Middle frontal gyrus (tissue), 1 donor: ENCODE results near the gene IRF2BPL.

Experiments used
- DNase-seq: peaks from one replicate; pipeline ENCODE4 v3.0.0-alpha.2; 2015; ENCODE audit warnings: low spot score; ENCODE audit errors: extremely low spot score

The IRF2BPL gene

DNA sequence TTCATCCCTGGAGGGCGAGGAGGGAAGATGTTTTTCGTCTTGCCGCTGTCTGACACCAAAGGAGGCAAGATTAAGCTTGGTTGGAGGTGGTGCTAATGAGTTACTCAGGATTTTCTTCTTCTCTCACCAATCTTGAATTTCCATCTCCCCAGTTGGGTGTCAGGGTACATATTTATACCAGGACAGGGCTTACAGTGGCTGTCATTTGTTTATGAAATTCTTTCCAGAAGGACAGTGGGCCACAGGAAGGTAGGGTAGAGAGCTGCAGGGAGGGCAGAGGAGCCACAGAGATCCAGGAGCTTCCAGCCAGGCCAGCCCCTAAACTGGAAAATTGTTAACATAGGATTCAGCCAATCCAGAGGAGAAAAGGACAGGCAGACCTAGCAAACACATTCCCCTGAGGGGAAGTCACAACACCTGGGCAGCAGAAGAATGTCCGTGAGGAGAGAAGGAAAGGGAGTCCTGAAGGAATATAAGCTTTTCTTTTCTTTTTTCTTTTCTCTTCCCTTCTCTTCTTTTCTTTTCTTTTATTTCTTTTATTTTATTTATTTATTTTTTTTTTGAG, 40.5 kb downstream of the IRF2BPL start:
- DNase-seq = no peak

DNA sequence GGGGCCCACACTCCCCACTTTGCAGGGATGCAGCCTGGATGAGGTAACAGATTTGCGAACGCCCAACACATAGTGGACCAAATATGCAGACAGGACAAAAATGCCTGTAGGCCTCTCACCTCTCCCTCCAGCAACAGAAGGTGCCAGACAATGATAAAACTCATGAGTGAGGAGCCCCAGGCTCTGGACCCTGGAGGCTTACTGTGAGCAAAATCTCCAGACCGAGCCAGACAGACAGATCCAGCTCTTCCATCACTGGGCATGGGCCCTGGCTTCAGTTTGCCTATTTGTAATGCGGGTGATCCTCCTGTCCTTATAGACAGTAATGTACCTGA, 42.3 kb downstream of the IRF2BPL start:
- no peak for DNase-seq

DNA sequence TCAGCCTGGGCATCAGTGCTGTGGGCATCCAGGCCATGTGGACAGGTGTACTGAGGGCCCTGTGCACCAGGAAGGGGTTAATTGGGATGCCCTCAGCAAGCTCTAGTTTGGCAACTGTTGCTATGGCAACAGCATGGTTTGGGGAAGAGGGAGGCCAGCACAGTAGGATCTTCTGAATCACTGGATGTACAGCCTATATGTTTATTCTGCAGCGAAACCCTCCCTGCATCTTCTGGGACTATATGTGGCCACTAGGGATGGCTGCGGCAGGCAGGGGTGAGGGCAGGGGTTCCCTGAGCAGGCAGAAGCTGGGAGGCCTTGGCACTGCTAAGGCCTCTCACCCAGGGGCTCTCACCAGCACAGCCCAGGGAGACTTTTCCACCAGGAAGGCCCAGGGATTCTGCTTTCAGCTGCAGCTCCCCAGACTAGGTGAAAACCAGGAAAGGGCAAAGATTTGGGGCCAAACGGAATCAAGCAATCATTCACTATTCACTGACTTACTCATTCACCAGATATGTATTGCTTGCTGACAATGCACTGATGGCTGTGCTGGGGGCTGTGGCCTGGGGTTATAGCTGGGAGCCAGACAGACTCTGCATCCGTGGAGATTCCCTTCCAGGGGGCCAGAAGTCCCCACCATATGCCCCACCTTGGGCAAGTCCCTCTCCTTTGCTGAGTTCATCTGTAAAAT, 42.8 kb downstream of the IRF2BPL start:
- DNase-seq = no peak

DNA sequence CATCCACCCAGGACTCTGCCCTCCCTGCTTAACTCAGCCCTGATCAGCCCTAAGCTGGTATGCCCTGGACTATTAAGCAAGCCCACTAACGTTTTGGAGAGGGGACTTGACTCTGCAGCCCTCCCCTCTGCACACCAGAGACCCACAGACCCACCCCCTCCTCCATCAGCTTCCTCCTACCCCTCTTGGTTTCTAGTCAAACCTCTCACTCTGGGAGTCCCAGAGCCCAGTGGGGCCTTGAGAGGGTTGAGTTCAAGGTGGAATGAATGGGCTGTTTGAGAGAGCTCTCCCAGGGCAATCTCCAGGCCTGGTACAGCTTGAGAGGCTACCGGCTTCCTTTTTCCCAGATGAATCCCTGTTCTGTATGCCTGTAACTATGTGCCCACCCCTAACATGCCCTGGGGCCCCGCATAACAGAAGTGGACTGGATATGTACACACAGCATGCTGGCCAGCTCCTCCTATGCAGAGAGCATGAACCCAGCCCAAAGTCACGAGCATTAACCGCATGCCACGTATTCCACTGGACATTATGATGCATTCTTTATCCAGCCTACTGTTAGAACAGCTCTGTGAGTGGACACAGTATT, 43.6 kb downstream of the IRF2BPL start:
- no peak for DNase-seq

DNA sequence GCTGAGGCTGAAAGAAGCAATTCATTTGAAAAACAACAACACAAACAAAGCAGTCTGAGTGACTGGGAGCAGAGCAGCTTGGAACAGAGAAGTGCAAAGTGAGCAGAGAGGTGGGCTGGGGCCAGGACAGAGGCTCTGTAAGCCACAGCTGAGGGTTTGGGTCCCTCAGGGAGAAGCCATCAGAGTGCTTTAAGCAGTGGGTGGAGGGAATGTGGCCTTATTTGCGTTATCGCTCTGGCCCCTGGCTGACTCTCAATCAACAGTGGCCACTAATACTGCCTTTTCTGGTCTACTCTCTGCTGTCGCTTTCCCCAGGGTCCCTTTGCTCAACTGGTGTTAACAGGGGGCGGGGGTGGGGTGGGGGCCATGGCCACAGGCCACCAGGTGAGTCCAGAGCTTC, 44.2 kb downstream of the IRF2BPL start:
- no peak for DNase-seq

DNA sequence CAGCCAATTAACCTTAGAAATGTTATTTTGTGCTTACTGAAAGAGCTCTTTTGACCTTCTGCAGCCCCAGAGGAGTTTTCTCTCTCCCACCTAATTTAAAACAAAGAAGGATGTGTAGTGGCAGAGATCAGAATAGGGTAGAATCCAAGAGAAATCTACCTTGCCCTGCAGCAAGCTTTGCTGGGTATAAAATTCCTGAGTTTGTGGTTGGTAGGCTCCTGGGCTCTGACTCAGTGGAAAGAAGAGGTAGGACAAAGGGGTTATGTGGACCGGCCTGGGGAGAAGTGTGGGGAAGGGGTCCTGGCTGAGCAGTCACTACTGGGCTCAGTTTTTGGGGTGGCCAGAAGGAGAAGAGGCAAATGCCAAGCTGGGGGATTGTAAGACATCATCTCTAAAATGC, 46.8 kb downstream of the IRF2BPL start:
- DNase-seq = no peak

DNA sequence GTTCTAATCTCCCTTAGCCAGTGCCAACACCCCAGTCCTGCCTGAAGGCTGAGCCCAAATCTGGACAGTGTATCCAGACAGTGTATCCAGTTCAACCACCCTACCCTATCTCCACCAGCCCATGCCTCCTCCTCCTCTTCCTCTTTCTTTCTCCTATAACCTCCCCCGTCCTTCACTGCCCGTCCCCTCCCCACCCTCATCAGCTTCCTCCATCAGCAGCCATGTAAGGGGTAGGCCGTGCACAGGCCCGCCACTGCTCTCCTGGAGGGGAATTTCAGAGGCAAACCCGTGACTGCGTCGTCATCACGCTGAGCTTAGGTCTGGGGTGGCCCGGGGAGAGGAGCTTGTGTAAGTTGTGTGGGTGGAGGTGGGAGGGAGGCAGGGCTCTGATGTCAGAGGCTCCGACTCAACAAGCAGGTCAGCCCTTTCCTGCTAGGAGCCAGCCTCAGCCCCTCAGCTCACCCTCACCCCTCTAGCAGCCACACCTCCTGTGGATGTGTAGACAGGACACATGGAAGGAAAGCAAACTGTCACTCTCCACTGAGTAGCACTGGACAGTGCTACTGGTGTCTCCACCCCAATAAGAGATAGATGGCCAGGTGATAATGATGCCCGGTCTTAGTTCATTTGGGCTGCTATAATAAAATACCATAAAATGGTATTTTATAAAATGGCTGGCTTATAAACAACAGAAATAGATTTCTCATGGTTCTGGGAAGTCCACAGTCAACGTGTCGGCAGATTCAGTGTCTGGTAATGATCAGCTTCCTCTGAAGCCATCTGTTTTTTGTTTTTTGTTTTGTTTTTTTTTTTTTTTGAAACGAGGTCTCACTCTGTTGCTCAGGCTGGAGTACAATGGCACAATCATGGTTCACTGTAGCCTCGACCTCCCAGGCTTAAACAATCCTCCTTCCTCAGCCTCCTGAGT, 50.5 kb downstream of the IRF2BPL start:
- no peak for DNase-seq

DNA sequence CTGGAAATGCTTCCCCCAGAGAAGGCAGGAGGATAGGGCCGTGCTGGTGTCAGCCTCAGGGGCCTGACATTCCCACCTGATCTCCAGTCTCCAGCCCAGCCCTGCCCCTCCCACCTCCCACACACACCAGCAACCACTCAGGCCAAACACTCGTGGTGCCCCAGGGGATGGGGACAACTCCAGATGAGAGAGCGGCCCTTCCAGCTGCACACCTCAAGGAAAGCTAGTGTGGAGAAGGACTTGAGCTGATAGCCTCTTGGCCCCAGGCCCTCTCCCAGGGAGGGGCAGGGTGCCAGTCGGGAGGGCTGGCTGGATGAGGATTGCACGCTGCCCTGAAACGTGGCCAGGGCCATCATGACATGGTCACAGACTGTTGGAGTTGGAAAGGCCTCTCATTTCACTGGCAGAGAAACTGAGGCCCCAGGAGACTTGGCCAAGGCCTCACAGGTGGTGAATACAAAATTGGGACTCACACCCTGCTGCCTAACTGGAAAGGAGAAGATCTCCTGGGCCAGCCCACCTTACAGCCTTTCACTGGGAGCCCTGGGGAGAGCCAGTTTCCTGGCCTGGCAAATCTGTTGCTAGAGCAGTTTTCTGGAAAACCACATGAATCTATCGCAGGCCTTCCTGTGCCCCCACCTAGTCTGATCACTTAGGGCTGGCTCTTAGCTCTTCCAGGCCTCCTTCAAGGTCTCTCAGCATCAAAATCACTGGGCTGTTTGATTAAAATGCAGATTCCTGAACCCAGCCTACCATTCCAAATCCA, 52.1 kb downstream of the IRF2BPL start:
- no peak for DNase-seq

DNA sequence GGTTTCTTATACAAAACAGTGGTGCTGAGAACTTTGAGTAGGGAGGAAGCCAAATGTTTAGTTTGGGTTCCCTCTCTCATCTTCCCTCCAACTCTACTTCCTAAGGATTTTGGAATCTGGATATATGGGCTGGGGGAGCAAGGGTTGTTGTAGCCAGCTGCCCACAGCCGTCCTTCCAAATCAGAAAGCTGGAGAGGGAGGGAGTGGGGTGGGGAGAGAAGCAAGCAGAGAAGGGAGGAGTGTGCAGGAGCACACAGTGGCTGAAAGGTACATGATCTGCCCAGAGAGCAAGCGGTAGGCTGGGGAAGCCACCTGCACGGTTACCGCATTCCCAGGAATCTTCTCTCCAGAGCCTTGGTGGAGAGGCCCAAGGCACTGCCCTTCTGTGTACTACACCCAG, 52.7 kb downstream of the IRF2BPL start:
- DNase-seq = no peak

DNA sequence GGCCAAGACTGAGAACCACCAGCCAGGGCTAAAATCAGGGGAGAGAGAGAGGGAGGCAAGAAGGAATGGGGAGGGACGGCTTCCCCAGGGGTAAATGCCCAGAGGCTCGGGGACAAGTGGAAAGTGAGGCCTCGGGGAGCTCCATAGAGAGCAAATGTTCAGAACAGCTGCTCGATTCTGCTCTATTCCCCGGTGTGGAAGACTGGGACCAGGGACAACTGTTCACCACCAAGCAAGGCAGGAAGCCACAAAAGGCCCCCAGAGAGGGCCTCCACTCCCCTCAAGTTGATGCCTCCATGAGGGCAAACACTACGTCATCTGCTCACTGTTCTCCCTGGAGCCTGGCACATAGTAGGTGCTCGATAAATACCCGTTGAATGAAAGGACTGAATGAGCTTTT, 53.5 kb downstream of the IRF2BPL start:
- no peak for DNase-seq
